Right lobe of liver (tissue), 6 donors: Measurements from ENCODE around the gene NR6A1. TPM values are rescaled to one million over a fixed set of nuclear protein-coding genes. Genes with fewer than 3 reads are reported as not detected.

Source experiments
- ATAC-seq, 4 donors: fragments of 200-7000 bp; cut with Tn5 transposase; one replicate each; pipeline ENCODE4 v1.9.1; 2020; ENCODE audit warnings: mild to moderate bottlenecking in 4 of 4, moderate library complexity in 4 of 4
- DNase-seq, 3 donors: peaks; one replicate each; pipeline ENCODE4 v3.0.0-alpha.2; 2020
- H3K27ac ChIP-seq, 3 donors: fragments of 200-600 bp; one replicate each; pipeline ENCODE4 v1.8.0; 2022
- H3K27me3 ChIP-seq, 2 donors: fragments of 200-600 bp; one replicate each; pipeline ENCODE4 v1.8.0; 2022
- H3K36me3 ChIP-seq, 4 donors: fragments of 200-600 bp; sonication (generic) in 1 of 4; one replicate each; pipeline versions ENCODE4 v1.5.1 to v1.8.0; 2017 to 2022; ENCODE audit warnings: control low read depth in 1 of 4
- H3K4me1 ChIP-seq, 4 donors: fragments of 200-600 bp; sonication (generic) in 1 of 4; one replicate each; pipeline versions ENCODE4 v1.5.1 to v1.8.0; 2017 to 2022; ENCODE audit warnings: control low read depth in 1 of 4
- H3K4me3 ChIP-seq, 3 donors: fragments of 200-600 bp; one replicate each; pipeline ENCODE4 v1.8.0; 2022
- H3K9me3 ChIP-seq, 4 donors: fragments of 200-600 bp; sonication (generic) in 1 of 4; one replicate each; pipeline versions ENCODE4 v1.5.1 to v1.8.0; 2017 to 2022; ENCODE audit warnings: control low read depth in 1 of 4
- CTCF ChIP-seq, 4 donors: fragments of 200-600 bp in 3 of 4; fragments of 450-650 bp in 1 of 4; IDR thresholded peaks; one replicate each; pipeline versions ENCODE4 v1.5.1 to v1.8.0; 2016 to 2022; ENCODE audit warnings: antibody characterized with exemption in 4 of 4, mild to moderate bottlenecking in 2 of 4
- POLR2A ChIP-seq: fragments of 450-650 bp; IDR thresholded peaks from one replicate; pipeline ENCODE4 v1.6.1; 2017; ENCODE audit warnings: antibody characterized with exemption, mild to moderate bottlenecking
- WGBS: methylation state at CpG from one replicate; pipeline ENCODE4 v1.1.6; 2018; ENCODE audit warnings: low coverage, low lambda C conversion rate; ENCODE audit not compliant: insufficient coverage; ENCODE audit errors: missing lambda C conversion rate; 5-methylcytosine and 5-hydroxymethylcytosine counted together
- intact Hi-C, 2 donors: fragments of 100-400 bp; cut with DNase I; formaldehyde crosslinking; loops; one replicate each; pipeline versions ENCODE4 v1.11.2 to v1.14.1; 2022
- total RNA-seq, 6 experiments: library from RNA; depleted of rRNA in 2 of 6; stranded (reverse); fragments of >200 nt in 2 of 6; fragmentation: NEBNext Ultra II Directional in 3 of 6; extraction: Animal tissue kit (Norgen Biotek cat#: 25700) in 3 of 6; gene quantifications; one replicate each; pipeline versions ENCODE4 v1.1.0 to v1.2.4, GENCODE V29; 2016 to 2023
- donor health status: DM: no; HTN: yes; CAD: no.
- donor health status: DM: no; HTN: no; CAD: no.
- donor health status: DM: no; HTN: no; CAD: no.
- donor health status: DM: no; HTN: yes; CAD: no.
- donor health status: DM: no; HTN: yes; CAD: no.

Gene NR6A1
- total RNA-seq, 6 experiments from 2014 or later, result 1.3 to 3.6 (median 1.9) TPM

- Histone ChIP-seq H3K27me3 (no peaks in the 10 kb centered on the region), H3K27ac (no peak overlapping the region), H3K4me1 (no peaks in the 10 kb centered on the region), H3K9me3 (no peaks in the 10 kb centered on the region), H3K36me3 (no peaks in the 10 kb centered on the region), H3K4me3 (no peak overlapping the region)
- DNase-seq, result no peak
- intact Hi-C loops, result loop anchor here in 1 of 2 donors (10.0 kb wide), 1 partner anchor 585 kb away; no protein-coding TSS in a partner anchor
- 75% methylated on average over 2 of the region's 2 CpGs for WGBS
- ATAC-seq, result no peak
- TF ChIP-seq CTCF (IDR thresholded peaks at IDR 0.05) (no peak), POLR2A (no peak)
Observed at GRCh38 chr9:124789531-124789930, 18.4 kb upstream of the NR6A1 start.

GRCh38 chr9:124788542-124789217 lies 17.6 kb upstream of the NR6A1 start:
- no peaks in the 10 kb centered on the region for H3K27me3 ChIP-seq
- no peak for DNase-seq

GRCh38 chr9:124786881-124787573 lies 15.9 kb upstream of the NR6A1 start:
- TF ChIP-seq CTCF (IDR thresholded peaks at IDR 0.05) (no peak), POLR2A (no peak)
- Histone ChIP-seq H3K4me1 (no peaks in the 10 kb centered on the region), H3K36me3 (no peaks in the 10 kb centered on the region), H3K27me3 (no peaks in the 10 kb centered on the region), H3K27ac (no peak overlapping the region), H3K9me3 (no peaks in the 10 kb centered on the region), H3K4me3 (no peak overlapping the region)
- 93% methylated on average over 15 of the region's 20 CpGs for WGBS
- intact Hi-C loops, result loop anchor here in 1 of 2 donors (10.0 kb wide), 1 partner anchor 588 kb away; no protein-coding TSS in a partner anchor
- DNase-seq (peak in 1 of 3 donors; percentile 43), ATAC-seq (peak in 1 of 4 donors; percentile 27)

More at GRCh38 chr9:124788542-124789217, 17.6 kb upstream of the NR6A1 start:
- no peak for ATAC-seq
- intact Hi-C loops, result loop anchor here in 1 of 2 donors (10.0 kb wide), 1 partner anchor 586 kb away; no protein-coding TSS in a partner anchor
- Histone ChIP-seq H3K4me1 (no peaks in the 10 kb centered on the region), H3K4me3 (no peak overlapping the region), H3K27ac (no peak overlapping the region), H3K36me3 (no peaks in the 10 kb centered on the region), H3K9me3 (no peaks in the 10 kb centered on the region)
- TF ChIP-seq CTCF (IDR thresholded peaks at IDR 0.05) (no peak), POLR2A (no peak)
- 86% methylated on average over 2 of the region's 3 CpGs for WGBS

- 50% methylated on average over 2 of the region's 2 CpGs for WGBS
- TF ChIP-seq POLR2A (no peak), CTCF (IDR thresholded peaks at IDR 0.05) (no peak)
- Histone ChIP-seq H3K9me3 (no peaks in the 10 kb centered on the region), H3K4me3 (no peak overlapping the region), H3K36me3 (no peaks in the 10 kb centered on the region), H3K27ac (no peak overlapping the region), H3K4me1 (no peaks in the 10 kb centered on the region), H3K27me3 (no peaks in the 10 kb centered on the region)
- DNase-seq (no peak), ATAC-seq (peak in 2 of 4 donors; percentile 24 to 35)
- intact Hi-C loops, result loop anchor here in 1 of 2 donors (10.0 kb wide), 1 partner anchor 590 kb away; no protein-coding TSS in a partner anchor
Observed at GRCh38 chr9:124784509-124784908, 13.4 kb upstream of the NR6A1 start.
